Measurements from ENCODE around the gene TRMT10A.
"Not testable (repeated sequence)": the region's sequence is repeated elsewhere in the genome, so short reads cannot be mapped to it uniquely, and the experiment has no call there.

Gene TRMT10A

GRCh38 chr4:99536271-99536670, 27.6 kb downstream of the TRMT10A start:
- TF ChIP-seq CTCF (IDR thresholded peaks at IDR 0.05; ENCODE audit: extremely low read depth, insufficient read depth, missing control alignments): no peak
- DNase-seq (ENCODE audit: low spot score): no peak
- in situ Hi-C loops (cut with MboI; ENCODE audit: low pct_unique_long_range_greater_than_20kb, low sequenced_read_pairs, unreplicated experiment): no loop called here

- in situ Hi-C loops (cut with MboI; ENCODE audit: low pct_unique_long_range_greater_than_20kb, low sequenced_read_pairs, unreplicated experiment); DNase-seq (ENCODE audit: low spot score): not testable (repeated sequence)
Measured at GRCh38 chr4:99534699-99535098, 29.1 kb downstream of the TRMT10A start.

GRCh38 chr4:99529956-99530355, 33.9 kb downstream of the TRMT10A start:
- TF ChIP-seq CTCF (IDR thresholded peaks at IDR 0.05; ENCODE audit: extremely low read depth, insufficient read depth, missing control alignments): no peak
- in situ Hi-C loops (cut with MboI; ENCODE audit: low pct_unique_long_range_greater_than_20kb, low sequenced_read_pairs, unreplicated experiment): no loop called here
- no peak for DNase-seq (ENCODE audit: low spot score)

- TF ChIP-seq CTCF (IDR thresholded peaks at IDR 0.05; ENCODE audit: extremely low read depth, insufficient read depth, missing control alignments): no peak
- in situ Hi-C loops (cut with MboI; ENCODE audit: low pct_unique_long_range_greater_than_20kb, low sequenced_read_pairs, unreplicated experiment): no loop called here
- DNase-seq (ENCODE audit: low spot score): no peak
Measured at GRCh38 chr4:99529228-99529627, 34.6 kb downstream of the TRMT10A start.

GRCh38 chr4:99518601-99519295, 45.1 kb downstream of the TRMT10A start:
- no peak for TF ChIP-seq CTCF (IDR thresholded peaks at IDR 0.05; ENCODE audit: extremely low read depth, insufficient read depth, missing control alignments)
- in situ Hi-C loops (cut with MboI; ENCODE audit: low pct_unique_long_range_greater_than_20kb, low sequenced_read_pairs, unreplicated experiment): no loop called here
- no peak for DNase-seq (ENCODE audit: low spot score)

- in situ Hi-C loops (cut with MboI; ENCODE audit: low pct_unique_long_range_greater_than_20kb, low sequenced_read_pairs, unreplicated experiment): no loop called here
- TF ChIP-seq CTCF (IDR thresholded peaks at IDR 0.05; ENCODE audit: extremely low read depth, insufficient read depth, missing control alignments): no peak
- no peak for DNase-seq (ENCODE audit: low spot score)
Measured at GRCh38 chr4:99510721-99511120, 53.1 kb downstream of the TRMT10A start, which contains the start of gene C4orf17. TSS of gene C4orf17 (plus strand) at chr4:99511021. CDS start at chr4:99513082, 2,061 bp downstream.

GRCh38 chr4:99507762-99508161, 56.1 kb downstream of the TRMT10A start:
- in situ Hi-C loops (cut with MboI; ENCODE audit: low pct_unique_long_range_greater_than_20kb, low sequenced_read_pairs, unreplicated experiment): no loop called here
- TF ChIP-seq CTCF (IDR thresholded peaks at IDR 0.05; ENCODE audit: extremely low read depth, insufficient read depth, missing control alignments): no peak
- no peak for DNase-seq (ENCODE audit: low spot score)
